UCSD-AML1 (cell line): ENCODE results near the gene FLCN.
"Not testable (repeated sequence)": the region's sequence is repeated elsewhere in the genome, so short reads cannot be mapped to it uniquely, and the experiment has no call there.

Source experiments
- DNase-seq: peaks from one replicate; lab custom pipeline; 2025; ENCODE audit not compliant: unreplicated experiment; lab: John Stamatoyannopoulos, UW

The FLCN gene

GRCh38 chr17:17188586-17188985 lies 48.4 kb downstream of the FLCN start:
- no peak for DNase-seq

GRCh38 chr17:17186551-17187505 lies 50.1 kb downstream of the FLCN start:
- DNase-seq: no peak

- no peak for DNase-seq
Observed at GRCh38 chr17:17186051-17186450, 50.9 kb downstream of the FLCN start.

GRCh38 chr17:17184985-17185757 lies 51.8 kb downstream of the FLCN start:
- DNase-seq: not testable (repeated sequence)

DNA sequence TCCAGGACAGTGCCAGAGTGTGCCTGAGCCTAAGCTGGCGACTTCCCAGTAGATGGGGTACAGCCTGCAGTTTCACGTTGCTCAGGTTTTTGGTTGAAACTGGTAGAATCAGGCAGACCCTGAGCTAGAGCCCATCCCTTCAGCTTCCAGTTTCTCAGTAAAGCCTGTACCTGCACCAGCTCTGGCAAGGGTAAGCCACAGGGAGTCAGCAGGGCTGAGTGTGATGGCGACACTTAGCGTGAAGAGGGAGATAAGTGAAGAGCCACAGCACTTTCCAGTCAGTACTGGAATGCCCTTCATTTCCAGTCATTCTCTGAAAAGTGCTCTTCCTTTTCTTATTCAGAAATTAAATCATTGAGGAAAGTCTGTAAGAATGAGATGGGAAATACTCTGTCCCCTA lies 53.2 kb downstream of the FLCN start:
- no peak for DNase-seq

DNA sequence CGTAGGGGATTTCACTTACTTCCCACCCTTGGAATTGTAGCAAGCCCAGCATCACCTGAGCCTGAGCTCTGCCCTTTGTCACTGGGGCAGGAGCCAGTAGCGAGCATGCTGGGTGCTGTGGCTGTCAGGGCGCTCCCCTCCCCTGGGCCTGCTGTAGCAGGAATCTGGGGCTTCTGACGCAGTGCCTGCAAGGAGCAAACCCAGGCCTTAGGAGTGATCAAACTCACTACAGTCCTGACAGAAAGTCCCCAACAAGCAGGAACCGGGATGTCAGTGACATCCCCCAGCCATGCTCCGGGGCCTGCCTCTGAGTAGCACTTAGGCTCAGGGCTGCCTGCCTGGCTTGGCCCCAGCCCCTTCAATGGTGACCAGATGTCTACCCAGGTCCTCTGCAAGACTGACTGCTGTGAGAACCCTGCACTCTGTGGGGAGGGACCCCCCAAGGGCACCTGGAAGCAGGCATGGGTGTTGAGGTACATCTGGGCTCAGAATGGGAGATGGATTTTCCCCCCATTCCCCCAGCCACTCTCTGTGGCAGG lies 54.3 kb downstream of the FLCN start:
- DNase-seq: no peak

DNA sequence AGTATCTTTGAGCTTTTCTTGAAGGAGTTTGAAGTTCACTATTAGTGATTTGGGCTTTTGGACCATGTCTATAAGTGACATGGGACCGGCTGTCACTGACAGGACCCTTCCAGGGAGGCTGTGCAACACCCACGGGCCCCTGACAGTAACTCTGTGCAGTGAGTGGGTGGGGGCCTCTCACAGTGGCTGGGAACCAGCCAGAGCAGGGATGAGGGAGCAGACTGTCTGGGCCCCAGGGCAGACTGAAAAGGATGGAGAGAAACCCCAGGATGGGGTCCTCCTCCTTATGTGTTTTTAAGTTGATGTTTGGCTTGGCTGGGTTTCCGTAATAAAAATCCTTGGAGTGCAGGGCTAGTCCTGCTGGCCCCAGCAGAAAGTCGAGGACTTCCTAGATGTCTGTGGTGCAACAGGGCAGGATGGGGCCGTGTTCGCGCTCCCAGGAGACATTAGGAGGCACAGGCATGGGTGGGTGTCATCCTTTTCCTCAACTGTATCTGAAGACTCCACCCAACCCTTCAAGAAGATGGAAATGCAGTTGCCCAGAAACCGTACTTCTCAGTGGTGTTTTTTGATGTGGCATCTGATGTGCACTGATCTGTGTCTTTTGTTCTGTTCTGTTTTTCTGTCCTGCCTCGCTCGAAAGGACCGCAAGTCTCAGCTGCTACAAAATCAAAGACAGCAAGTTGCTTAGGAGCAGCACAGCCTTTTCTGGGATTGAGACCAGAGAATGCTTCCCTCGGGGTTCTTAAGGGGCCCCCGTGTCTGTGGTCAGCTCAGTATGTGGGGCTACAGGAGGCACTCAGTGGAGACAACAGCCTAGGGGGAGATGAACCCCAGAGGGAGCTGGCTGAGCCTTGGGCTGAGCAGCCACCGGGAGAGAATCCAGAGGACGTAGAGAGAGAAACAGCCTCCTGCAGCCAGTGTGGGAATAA lies 55.0 kb downstream of the FLCN start:
- DNase-seq: no peak

- no peak for DNase-seq
Observed at GRCh38 chr17:17180741-17181525, 56.0 kb downstream of the FLCN start.

DNA sequence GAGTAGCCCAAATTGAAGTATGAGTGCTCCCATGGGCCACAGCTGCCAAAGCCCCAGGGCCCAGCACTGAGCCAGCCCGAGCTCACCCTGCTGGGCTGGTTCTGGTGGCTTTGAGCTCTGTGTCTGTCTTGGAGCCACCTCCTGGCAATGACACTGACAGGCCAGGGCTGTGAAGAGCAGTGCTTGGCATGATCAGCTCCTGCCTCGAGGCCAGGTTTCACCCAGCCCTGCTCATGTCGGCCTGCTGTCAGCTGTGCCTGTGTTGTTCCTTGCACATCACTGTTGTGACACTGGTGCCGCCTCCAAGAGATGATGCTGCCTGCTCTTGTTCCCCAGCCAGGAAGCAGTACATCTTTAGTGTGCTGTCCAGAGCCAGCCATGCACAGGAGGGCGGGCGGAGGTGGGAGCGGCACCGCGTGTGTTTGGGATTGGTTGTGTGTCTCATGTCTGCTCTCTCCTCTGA lies 56.8 kb downstream of the FLCN start:
- no peak for DNase-seq

- no peak for DNase-seq
Observed at GRCh38 chr17:17179371-17179827, 57.6 kb downstream of the FLCN start.

DNA sequence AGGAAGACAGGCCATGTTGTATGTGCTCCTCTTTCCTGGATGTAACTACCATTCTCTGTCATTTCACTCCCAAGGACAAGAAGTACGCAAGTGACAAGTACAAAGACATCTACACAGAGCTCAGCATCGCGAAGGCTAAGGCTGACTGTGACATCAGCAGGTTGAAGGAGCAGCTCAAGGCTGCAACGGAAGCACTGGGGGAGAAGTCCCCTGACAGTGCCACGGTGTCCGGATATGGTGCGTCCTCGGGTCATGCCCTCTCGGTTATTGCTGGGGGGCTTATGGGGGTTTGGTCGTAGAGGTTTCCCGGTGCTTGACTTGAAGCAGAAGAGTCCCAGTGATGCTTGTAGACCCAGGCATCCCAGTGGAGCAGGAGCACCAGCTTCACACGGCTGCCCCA lies 59.8 kb downstream of the FLCN start:
- no peak for DNase-seq

- no peak for DNase-seq
Observed at GRCh38 chr17:17176341-17176740, 60.6 kb downstream of the FLCN start.

DNA sequence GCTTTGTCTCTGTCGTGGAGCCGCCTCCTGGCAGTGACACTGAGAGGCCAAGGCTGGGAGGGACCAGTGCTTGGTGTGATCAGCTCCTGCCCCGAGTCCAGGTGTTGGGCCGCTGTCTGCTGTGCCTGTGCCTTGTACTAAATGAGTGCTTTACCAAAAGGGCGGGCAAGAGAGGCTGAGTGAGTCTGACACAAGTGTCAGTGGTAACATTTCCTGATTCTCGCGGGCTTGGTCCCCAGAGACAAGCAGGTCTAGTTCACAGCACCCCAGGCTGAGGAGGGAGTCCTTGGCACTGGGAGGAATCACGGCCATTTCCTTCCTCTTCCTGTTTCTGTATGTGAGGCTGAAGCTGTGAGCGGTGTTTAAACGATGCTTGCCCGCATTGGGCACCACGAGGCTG lies 61.1 kb downstream of the FLCN start:
- no peak for DNase-seq

DNA sequence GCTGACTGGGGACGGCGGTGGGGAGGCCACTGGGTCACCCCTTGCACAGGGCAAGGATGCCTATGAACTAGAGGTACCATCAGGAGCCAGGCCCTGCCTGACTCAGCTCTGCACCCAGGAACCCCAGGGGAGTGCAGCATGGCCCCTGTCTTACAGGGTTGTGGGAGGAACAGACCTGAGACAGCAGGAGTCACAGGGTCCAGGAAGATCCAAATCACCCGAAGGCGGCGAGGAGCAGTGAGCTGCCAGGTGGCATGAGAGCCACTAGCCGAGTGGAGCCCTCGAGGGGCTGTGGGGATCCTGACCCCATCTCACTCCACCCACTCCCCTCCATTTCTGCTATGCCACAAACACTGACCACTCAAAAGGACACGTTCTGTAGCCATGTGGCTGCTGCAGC lies 61.6 kb downstream of the FLCN start:
- DNase-seq: no peak

DNA sequence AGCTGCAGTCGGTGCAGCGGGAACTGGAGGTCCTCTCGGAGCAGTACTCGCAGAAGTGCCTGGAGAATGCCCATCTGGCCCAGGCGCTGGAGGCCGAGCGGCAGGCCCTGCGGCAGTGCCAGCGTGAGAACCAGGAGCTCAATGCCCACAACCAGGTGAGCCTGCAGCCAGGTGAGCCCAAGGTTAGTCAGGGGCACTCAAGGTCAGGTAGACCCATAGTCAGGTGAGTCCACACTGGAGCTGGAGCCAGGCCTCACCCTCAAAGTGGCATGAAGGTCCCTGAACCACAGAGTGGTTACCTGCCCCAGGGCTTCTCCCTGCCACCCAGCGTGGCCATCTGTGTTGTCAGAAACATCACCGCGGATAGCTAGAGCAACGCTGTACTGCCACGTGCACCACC lies 63.0 kb downstream of the FLCN start:
- DNase-seq: no peak

GRCh38 chr17:17172990-17173389 lies 64.0 kb downstream of the FLCN start:
- DNase-seq: no peak

DNA sequence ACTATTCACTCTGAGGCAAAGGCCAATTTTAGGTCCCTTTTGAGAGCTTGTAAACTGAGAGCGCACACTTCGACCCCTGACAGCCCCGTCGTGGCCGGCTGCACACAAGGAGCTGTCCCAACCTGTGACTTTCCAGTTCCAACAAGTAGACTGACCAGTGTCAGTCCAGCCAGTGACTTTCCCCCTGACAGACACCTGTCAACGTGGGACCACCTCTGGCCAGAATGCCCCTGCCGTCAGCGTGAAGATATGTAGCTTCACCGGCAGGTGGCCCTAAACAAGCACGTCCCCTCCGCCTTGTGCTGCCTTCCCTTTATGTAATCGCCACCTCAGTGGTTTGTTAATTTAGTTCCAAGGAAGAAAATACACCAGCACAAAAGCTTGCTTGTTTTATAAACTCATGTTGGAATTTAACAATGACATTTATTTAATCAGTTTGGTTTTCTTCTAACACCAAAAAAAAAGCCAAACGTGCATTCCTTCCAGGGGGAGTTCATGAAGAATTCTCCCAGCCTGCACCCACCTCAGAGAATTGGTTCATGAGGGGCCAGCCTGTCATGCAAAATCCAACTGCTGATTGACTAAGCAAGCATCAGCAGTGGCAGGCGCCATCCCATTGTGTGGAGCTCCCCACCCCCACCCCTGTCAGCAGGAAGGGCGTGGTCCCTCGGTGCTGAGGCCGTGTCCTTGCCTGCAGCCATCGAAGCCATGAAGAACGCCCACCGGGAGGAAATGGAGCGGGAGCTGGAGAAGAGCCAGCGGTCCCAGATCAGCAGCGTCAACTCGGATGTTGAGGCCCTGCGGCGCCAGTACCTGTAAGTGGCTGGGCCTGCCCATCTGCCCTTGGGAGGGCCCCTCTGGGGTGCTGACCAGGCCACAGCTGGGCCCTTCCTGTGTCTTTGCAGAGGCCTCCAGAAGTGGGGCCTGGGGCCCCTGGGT lies 64.7 kb downstream of the FLCN start:
- DNase-seq: no peak

DNA sequence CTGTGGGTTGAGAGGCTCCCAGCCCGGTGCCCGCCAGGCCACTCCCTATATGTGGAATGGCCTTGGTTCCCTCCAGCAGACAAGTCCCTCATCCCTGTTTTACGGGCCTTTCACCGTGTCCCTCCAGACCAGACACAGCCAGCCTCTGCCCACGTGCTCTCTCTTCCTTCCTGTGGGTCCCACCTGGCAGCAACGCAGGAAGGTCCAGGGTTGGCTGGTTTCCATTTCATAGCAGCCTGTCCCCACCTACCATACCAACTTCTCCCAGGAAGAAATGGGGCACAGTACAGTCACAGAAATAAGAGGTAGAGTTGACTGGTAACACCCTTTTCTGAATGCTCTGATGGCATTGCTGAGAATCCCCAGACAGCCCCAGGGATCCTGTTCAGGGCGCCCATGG lies 65.8 kb downstream of the FLCN start:
- no peak for DNase-seq
